Panc1 (cell line): ENCODE results near the gene IZUMO1. TPM values are rescaled to one million over a fixed set of nuclear protein-coding genes. Genes with fewer than 3 reads are reported as not detected.
"Not testable (repeated sequence)": the region's sequence is repeated elsewhere in the genome, so short reads cannot be mapped to it uniquely, and the experiment has no call there.

ENCODE experiments used
- ATAC-seq: fragments of 200-7000 bp; cut with Tn5 transposase; 2 replicates; pipeline ENCODE4 v1.9.1; 2020; ENCODE audit warnings: mild to moderate bottlenecking, moderate library complexity
- BruUV-seq: library from RNA; stranded (reverse); fragments of 400-500 nt; replicated peaks from 2 replicates; lab custom pipeline; 2021; lab: Mats Ljungman, UMichigan
- CTCF ChIA-PET: fragments of 300-600 bp; sonication (Branson Sonifier 250); formaldehyde crosslinking; loops from one replicate; lab custom pipeline; 2022; ENCODE audit warnings: antibody characterized with exemption; lab: Charles Lee
- POLR2A ChIA-PET: fragments of 300-600 bp; sonication (Branson Sonifier 250); formaldehyde crosslinking; loops from one replicate; lab custom pipeline; 2022; ENCODE audit warnings: antibody characterized with exemption; lab: Charles Lee
- DNase-seq: peaks from one replicate; pipeline ENCODE4 v3.0.0-alpha.2; 2010; ENCODE audit warnings: low read depth, low spot score
- H3K27ac ChIP-seq: 2 replicates; pipeline ENCODE4 v1.5.1; 2011; ENCODE audit warnings: mild to moderate bottlenecking, low read length, inconsistent platforms
- H3K27me3 ChIP-seq: fragments of 200-500 bp; sonication (Bioruptor generic); 2 replicates; pipeline ENCODE4 v1.6.0; 2014; ENCODE audit warnings: low read length, inconsistent platforms; ENCODE audit not compliant: control insufficient read depth, insufficient read depth
- H3K36me3 ChIP-seq: fragments of 200-500 bp; sonication (Bioruptor generic); 2 replicates; pipeline ENCODE4 v1.5.1; 2014; ENCODE audit warnings: inconsistent platforms, mild to moderate bottlenecking, low read length, moderate library complexity; ENCODE audit not compliant: control insufficient read depth, insufficient read depth
- H3K4me1 ChIP-seq: 2 replicates; pipeline ENCODE4 v1.5.1; 2011; ENCODE audit warnings: inconsistent platforms, mild to moderate bottlenecking, low read length, moderate library complexity; ENCODE audit not compliant: control insufficient read depth, insufficient read depth
- H3K4me3 ChIP-seq, 2 experiments: 2 replicates each; pipeline ENCODE4 v1.5.1; 2011 to 2012; ENCODE audit warnings: low read depth in 2 of 2, low read length in 2 of 2, mild to moderate bottlenecking in 2 of 2, inconsistent platforms in 1 of 2, moderate library complexity in 1 of 2
- H3K9me3 ChIP-seq: fragments of 200-500 bp; sonication (Bioruptor generic); 2 replicates; pipeline ENCODE4 v1.5.1; 2014; ENCODE audit warnings: low read depth, mild to moderate bottlenecking, inconsistent platforms, low read length, moderate library complexity; ENCODE audit not compliant: control insufficient read depth, insufficient read depth
- SIN3A ChIP-seq: IDR thresholded peaks from 2 replicates; pipeline ENCODE4 v1.6.1; 2012; ENCODE audit warnings: low read depth, mild to moderate bottlenecking, low read length, moderate library complexity, borderline replicate concordance; ENCODE audit not compliant: insufficient read depth
- in situ Hi-C: cut with HindIII; loops from 2 replicates; pipeline ENCODE4 v1.10.0; 2016; ENCODE audit warnings: low sequenced_read_pairs, low pct_unique_long_range_greater_than_20kb
- intact Hi-C: fragments of 100-400 bp; cut with micrococcal nuclease; formaldehyde crosslinking; loops from one replicate; pipeline ENCODE4 v1.10.0; 2022; ENCODE audit not compliant: unreplicated experiment
- total RNA-seq: library from RNA; stranded (reverse); gene quantifications from one replicate; pipeline ENCODE4 v1.2.1, GENCODE V29; 2021; ENCODE audit not compliant: unreplicated experiment

Gene IZUMO1
- total RNA-seq, 1 experiment from 2014 or later = not detected

GRCh38 chr19:48695743-48696352, 50.9 kb downstream of the IZUMO1 start, which contains the start of gene FUT2:
TSS of gene FUT2 (plus strand) at chr19:48695971. CDS start at chr19:48702957, 6,986 bp downstream.
- peaks cover 3% of the 10 kb centered on the region; the same call in 1 of the 2 replicates for H3K4me1 ChIP-seq
- H3K36me3 ChIP-seq = no peaks in the 10 kb centered on the region
- CTCF ChIA-PET = no interaction called here
- POLR2A ChIA-PET = no interaction called here
- intact Hi-C loops (no loop called here), in situ Hi-C loops (no loop called here)
- H3K27me3 ChIP-seq = no peaks in the 10 kb centered on the region
- ATAC-seq (no peak), DNase-seq (no peak)
- H3K4me3 ChIP-seq = peak within 1 kb of the TSS; percentile 3 to 32
- no peaks in the 10 kb centered on the region for H3K9me3 ChIP-seq
- TF ChIP-seq SIN3A = no peak
- no TSS peak for BruUV-seq
- H3K27ac ChIP-seq = no peak within 1 kb of the TSS; the same call in 1 of the 2 replicates

GRCh38 chr19:48693629-48694028, 53.1 kb downstream of the IZUMO1 start:
- CTCF ChIA-PET, POLR2A ChIA-PET, in situ Hi-C loops: not testable (repeated sequence)

More at GRCh38 chr19:48693629-48694028, 53.1 kb downstream of the IZUMO1 start:
- DNase-seq, H3K4me3 ChIP-seq, H3K36me3 ChIP-seq, H3K9me3 ChIP-seq, H3K27ac ChIP-seq, intact Hi-C loops, H3K4me1 ChIP-seq, ATAC-seq, H3K27me3 ChIP-seq, BruUV-seq: not testable (repeated sequence)

Other genes starting within 250 kb of the IZUMO1 start
- gene LMTK3, start 235.1 kb downstream of the IZUMO1 start, total RNA-seq = 10.6 TPM
- gene SULT2B1, start 194.7 kb downstream of the IZUMO1 start, total RNA-seq = 3.6 TPM
- not detected for gene SPACA4, start 140.2 kb downstream of the IZUMO1 start, total RNA-seq
- 1.0 TPM for gene FAM83E, start 131.8 kb downstream of the IZUMO1 start, total RNA-seq
- 670 TPM for gene RPL18, start 127.7 kb downstream of the IZUMO1 start, total RNA-seq
- gene SPHK2, start 127.4 kb downstream of the IZUMO1 start, total RNA-seq = 19.5 TPM
- 7.4 TPM for gene DBP, start 109.5 kb downstream of the IZUMO1 start, total RNA-seq
- gene CA11, start 100.7 kb downstream of the IZUMO1 start, total RNA-seq = 12.6 TPM
- gene NTN5, start 73.9 kb downstream of the IZUMO1 start, total RNA-seq = 0.23 TPM
- gene FUT2, start 50.9 kb downstream of the IZUMO1 start, total RNA-seq = 0.08 TPM
- 3.3 TPM for gene MAMSTR, start 27.2 kb downstream of the IZUMO1 start, total RNA-seq
- gene RASIP1, start 6.3 kb downstream of the IZUMO1 start, total RNA-seq = 0.41 TPM
- gene FUT1, start 5.7 kb upstream of the IZUMO1 start, total RNA-seq = 0.13 TPM
- gene FGF21, start 8.6 kb upstream of the IZUMO1 start, total RNA-seq = not detected
- 34.6 TPM for gene BCAT2, start 64.1 kb upstream of the IZUMO1 start, total RNA-seq
- 20.8 TPM for gene HSD17B14, start 89.6 kb upstream of the IZUMO1 start, total RNA-seq
- 4.2 TPM for gene PLEKHA4, start 121.7 kb upstream of the IZUMO1 start, total RNA-seq
- 27.1 TPM for gene PPP1R15A, start 125.5 kb upstream of the IZUMO1 start, total RNA-seq
- gene TULP2, start 151.8 kb upstream of the IZUMO1 start, total RNA-seq = 0.15 TPM
- 102 TPM for gene NUCB1, start 153.4 kb upstream of the IZUMO1 start, total RNA-seq
- gene DHDH, start 186.8 kb upstream of the IZUMO1 start, total RNA-seq = 0.85 TPM
- 100 TPM for gene BAX, start 208.0 kb upstream of the IZUMO1 start, total RNA-seq
- 1,332 TPM for gene FTL, start 218.4 kb upstream of the IZUMO1 start, total RNA-seq
- gene GYS1, start 246.4 kb upstream of the IZUMO1 start, total RNA-seq = 20.2 TPM
- 170 TPM for gene RUVBL2, start 247.0 kb upstream of the IZUMO1 start, total RNA-seq